Heart right ventricle (tissue), 16 donors: ENCODE results near the gene ANKFY1. TPM values are rescaled to one million over a fixed set of nuclear protein-coding genes. Genes with fewer than 3 reads are reported as not detected.
A peak's percentile ranks its signal among the peaks of the same experiment; 100 is the strongest.

Experiments used
- ATAC-seq, 8 donors: fragments of 200-7000 bp; cut with Tn5 transposase; one replicate each; pipeline ENCODE4 v1.9.1; 2020; ENCODE audit warnings: mild to moderate bottlenecking in 8 of 8, moderate library complexity in 8 of 8, moderate number of reproducible peaks in 1 of 8
- DNase-seq, 2 donors: peaks; one replicate each; pipeline ENCODE4 v3.0.0-alpha.2; 2020
- H3K27ac ChIP-seq, 10 donors: fragments of 200-600 bp; sonication (generic) in 2 of 10; one replicate each; pipeline versions ENCODE4 v1.5.0 to v1.8.0; 2020 to 2022; ENCODE audit warnings: mild to moderate bottlenecking in 3 of 10
- H3K27me3 ChIP-seq, 7 donors: fragments of 200-600 bp; one replicate each; pipeline ENCODE4 v1.8.0; 2021 to 2022; ENCODE audit warnings: mild to moderate bottlenecking in 2 of 7
- H3K36me3 ChIP-seq, 9 donors: fragments of 200-600 bp; sonication (generic) in 1 of 9; one replicate each; pipeline versions ENCODE4 v1.5.0 to v1.8.0; 2020 to 2022; ENCODE audit warnings: mild to moderate bottlenecking in 2 of 9
- H3K4me1 ChIP-seq, 9 donors: fragments of 200-600 bp; sonication (generic) in 1 of 9; one replicate each; pipeline versions ENCODE4 v1.5.0 to v1.8.0; 2020 to 2022; ENCODE audit warnings: mild to moderate bottlenecking in 4 of 9
- H3K4me3 ChIP-seq, 10 donors: fragments of 200-600 bp; sonication (generic) in 2 of 10; one replicate each; pipeline versions ENCODE4 v1.5.0 to v1.8.0; 2020 to 2022; ENCODE audit warnings: mild to moderate bottlenecking in 7 of 10, moderate library complexity in 2 of 10
- H3K9me3 ChIP-seq, 11 donors: fragments of 200-600 bp in 10 of 11; sonication (generic) in 2 of 11; one replicate each; pipeline versions ENCODE4 v1.5.0 to v1.8.0; 2013 to 2022; ENCODE audit warnings: mild to moderate bottlenecking in 2 of 11, control low read depth in 1 of 11, moderate library complexity in 1 of 11
- WGBS, 2 donors: extraction: QIAGEN DNeasy Blood & Tissue Kit; methylation state at CpG; one replicate each; pipeline ENCODE4 v1.1.7; 2013; ENCODE audit warnings: inconsistent platforms in 1 of 2; 5-methylcytosine and 5-hydroxymethylcytosine counted together
- intact Hi-C, 10 donors: fragments of 100-400 bp; cut with DNase I; formaldehyde crosslinking; loops; one replicate each; pipeline versions ENCODE4 v1.11.1 to v1.14.2; 2022
- polyA plus RNA-seq, 2 donors: library from polyadenylated mRNA; stranded (reverse); fragments of 200-250 nt; gene quantifications; one replicate each; pipeline ENCODE4 v1.2.3, GENCODE V29; 2013
- total RNA-seq, 10 donors: library from RNA; stranded (reverse); fragmentation: NEBNext Ultra II Directional in 3 of 10; extraction: Animal tissue kit (Norgen Biotek cat#: 25700) in 3 of 10; gene quantifications; one replicate each; pipeline versions ENCODE4 v1.2.1 to v1.2.4, GENCODE V29; 2021 to 2023
- TF ChIP-seq, protein P1 (sequence below), 9 donors: fragments of 200-600 bp; sonication (generic) in 2 of 9; IDR thresholded peaks; one replicate each; pipeline versions ENCODE4 v1.5.0 to v1.8.0; 2021 to 2022; ENCODE audit warnings: antibody characterized with exemption in 9 of 9, mild to moderate bottlenecking in 5 of 9, moderate library complexity in 1 of 9
- donor health status: Arrhythmogenic right ventricular cardiomyopathy.
- donor health status: ischemic (EF 13 %, LVEDD 7.1; RV severe dilation, severe dysfunction).
- donor health status: healthy with polysubstance abuse.
- donor health status: DM: no; HTN: yes; CAD: no.
- donor health status: DM: no; HTN: no; CAD: no.
- donor health status: ischemic (EF 25% LVEDD 6.9; RV normal size, moderate dysfunction).
- donor health status: ischemic (EF 25% LVEDD 5.7; RV mildly dilated, moderate dysfunction).
- donor health status: healthy.
- donor health status: DM: yes; HTN: yes; CAD: no.
- donor health status: Ischemic cardiomyopathy.
- donor health status: ischemic (EF 35%, LVEDD 5.7; RV mildly dilated, moderate dysfunction).
- donor health status: nonischemic (EF 11% LVEDD 7.7; RV severe dilation, severe dysfunction).
- donor health status: DM: yes; HTN: yes; CAD: no.
- donor health status: PGD.
- donor health status: ischemic (EF 29% LVEDD 5.4; RV normal size, mild dysfunction).
- donor health status: nonischemic (EF 23%, LVEDD 6.1; RV moderate dilation, normal function).

The ANKFY1 gene
- total and polyA plus RNA-seq, 12 donors, result 8.6 to 34.4 (median 24.0) TPM

DNA sequence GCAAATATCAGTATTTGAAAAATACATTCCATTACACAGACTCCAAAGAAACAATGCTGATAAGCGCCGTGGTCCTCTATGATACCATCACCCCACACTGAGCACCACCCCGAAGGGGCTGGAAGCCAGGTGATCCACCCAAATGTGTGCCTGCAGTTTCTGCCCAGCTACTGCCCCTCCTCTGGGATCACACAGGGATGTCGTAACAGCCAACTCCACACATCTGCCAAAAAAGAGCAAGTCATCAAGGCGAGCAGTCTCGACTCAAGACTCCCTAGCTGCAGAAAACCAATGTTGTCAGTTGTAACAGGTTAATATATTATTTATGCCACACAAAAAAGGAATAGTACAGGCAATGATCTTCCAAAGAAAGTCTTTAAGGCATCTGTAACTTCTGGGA is 99.8 kb downstream of the ANKFY1 start:
- Histone ChIP-seq H3K27ac (peak overlapping the region in 1 of 10 donors; percentile 44), H3K4me1 (peaks cover 0 to 52% (median 28%) of the 10 kb centered on the region in 9 donors), H3K4me3 (no peak overlapping the region), H3K36me3 (peaks cover 0 to 66% (median 28%) of the 10 kb centered on the region in 9 donors), H3K27me3 (no peaks in the 10 kb centered on the region), H3K9me3 (no peaks in the 10 kb centered on the region)
- TF ChIP-seq, protein P1, sequence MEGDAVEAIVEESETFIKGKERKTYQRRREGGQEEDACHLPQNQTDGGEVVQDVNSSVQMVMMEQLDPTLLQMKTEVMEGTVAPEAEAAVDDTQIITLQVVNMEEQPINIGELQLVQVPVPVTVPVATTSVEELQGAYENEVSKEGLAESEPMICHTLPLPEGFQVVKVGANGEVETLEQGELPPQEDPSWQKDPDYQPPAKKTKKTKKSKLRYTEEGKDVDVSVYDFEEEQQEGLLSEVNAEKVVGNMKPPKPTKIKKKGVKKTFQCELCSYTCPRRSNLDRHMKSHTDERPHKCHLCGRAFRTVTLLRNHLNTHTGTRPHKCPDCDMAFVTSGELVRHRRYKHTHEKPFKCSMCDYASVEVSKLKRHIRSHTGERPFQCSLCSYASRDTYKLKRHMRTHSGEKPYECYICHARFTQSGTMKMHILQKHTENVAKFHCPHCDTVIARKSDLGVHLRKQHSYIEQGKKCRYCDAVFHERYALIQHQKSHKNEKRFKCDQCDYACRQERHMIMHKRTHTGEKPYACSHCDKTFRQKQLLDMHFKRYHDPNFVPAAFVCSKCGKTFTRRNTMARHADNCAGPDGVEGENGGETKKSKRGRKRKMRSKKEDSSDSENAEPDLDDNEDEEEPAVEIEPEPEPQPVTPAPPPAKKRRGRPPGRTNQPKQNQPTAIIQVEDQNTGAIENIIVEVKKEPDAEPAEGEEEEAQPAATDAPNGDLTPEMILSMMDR (IDR thresholded peaks at IDR 0.05), result no peak
- DNase-seq (no peak), ATAC-seq (peak in 3 of 8 donors; percentile 3 to 40 (median 33))
- WGBS, 2 donors, result 61 to 62% methylated on average over 6 of the region's 6 CpGs
- intact Hi-C loops, result loop anchor here in 1 of 10 donors (2.0 kb wide), 1 partner anchor 41 kb away; no protein-coding TSS in a partner anchor

DNA sequence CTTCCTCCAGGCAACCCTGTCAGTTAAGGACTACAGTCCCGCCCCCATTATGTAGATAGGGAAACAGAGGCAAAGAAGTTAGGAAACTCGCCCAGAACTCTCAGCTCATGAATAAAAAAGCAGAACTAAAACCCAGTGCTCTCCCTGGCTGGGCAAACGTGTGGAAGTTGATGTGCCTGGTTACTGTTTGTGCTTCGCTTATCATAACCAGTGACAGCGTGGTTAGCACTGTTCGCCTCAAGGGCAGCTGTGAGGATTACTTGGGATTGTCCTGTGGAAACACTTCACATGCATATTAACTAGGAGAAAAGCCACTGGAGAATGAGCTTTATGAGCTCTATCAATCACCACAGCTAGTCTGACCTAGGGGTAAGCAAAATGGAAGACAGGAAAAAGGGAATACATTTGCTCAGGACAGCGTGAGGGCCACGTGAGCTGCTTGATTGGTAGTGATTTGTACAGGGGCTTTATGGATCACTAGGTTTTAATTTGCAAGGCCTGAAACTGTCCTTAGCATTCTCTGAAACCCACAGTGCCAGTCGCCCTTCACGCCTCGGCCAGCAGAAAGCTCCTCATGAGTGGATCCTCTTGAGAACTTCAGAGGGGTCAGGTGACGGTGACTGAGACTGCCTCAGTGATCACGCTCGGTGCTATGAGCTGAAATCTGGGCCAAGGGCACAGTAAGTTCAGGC is 100.9 kb downstream of the ANKFY1 start:
- H3K27ac ChIP-seq, result peak overlapping the region in 6 of 10 donors; percentile 10 to 83 (median 34)
- H3K4me3 ChIP-seq, result no peak overlapping the region
- 56 to 68% methylated on average over 14 of the region's 14 CpGs for WGBS, 2 donors
- H3K9me3 ChIP-seq, result no peaks in the 10 kb centered on the region
- no peaks in the 10 kb centered on the region for H3K27me3 ChIP-seq
- DNase-seq (peak in 1 of 2 donors; percentile 31), ATAC-seq (peak in 6 of 8 donors; percentile 49 to 73 (median 53))
- TF ChIP-seq, protein P1 (IDR thresholded peaks at IDR 0.05), result no peak
- peaks cover 0 to 52% (median 28%) of the 10 kb centered on the region in 9 donors for H3K4me1 ChIP-seq
- H3K36me3 ChIP-seq, result peaks cover 0 to 64% (median 18%) of the 10 kb centered on the region in 9 donors
- intact Hi-C loops, result no loop called here

DNA sequence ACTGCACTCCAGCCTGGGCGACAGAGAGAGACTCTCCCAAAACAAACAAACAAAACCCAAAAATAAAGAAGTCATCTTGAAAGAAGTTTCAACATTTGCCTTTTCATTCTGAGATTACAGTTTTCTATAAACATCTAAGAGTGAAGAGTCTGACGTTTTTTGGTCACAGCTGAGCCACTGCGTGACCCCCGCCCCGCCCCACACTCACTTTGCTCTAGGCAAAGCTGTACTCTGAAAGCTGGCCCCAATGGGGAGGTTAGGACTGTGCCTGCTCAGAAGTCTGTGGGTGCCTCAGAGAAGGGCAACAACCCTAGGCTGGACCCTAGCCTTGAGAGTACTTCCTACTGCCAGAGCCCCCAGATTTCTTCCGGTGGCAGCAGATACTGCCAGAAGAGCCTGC is 101.5 kb downstream of the ANKFY1 start:
- TF ChIP-seq, protein P1 (IDR thresholded peaks at IDR 0.05), result no peak
- ATAC-seq (no peak), DNase-seq (no peak)
- WGBS, 2 donors, result 76 to 82% methylated on average over 6 of the region's 6 CpGs
- peak overlapping the region in 4 of 10 donors; percentile 10 to 83 (median 31) for H3K27ac ChIP-seq
- peaks cover 0 to 60% (median 13%) of the 10 kb centered on the region in 9 donors for H3K36me3 ChIP-seq
- intact Hi-C loops, result no loop called here
- H3K4me3 ChIP-seq, result no peak overlapping the region
- H3K27me3 ChIP-seq, result no peaks in the 10 kb centered on the region
- peaks cover 0 to 52% (median 28%) of the 10 kb centered on the region in 9 donors for H3K4me1 ChIP-seq
- H3K9me3 ChIP-seq, result no peaks in the 10 kb centered on the region

DNA sequence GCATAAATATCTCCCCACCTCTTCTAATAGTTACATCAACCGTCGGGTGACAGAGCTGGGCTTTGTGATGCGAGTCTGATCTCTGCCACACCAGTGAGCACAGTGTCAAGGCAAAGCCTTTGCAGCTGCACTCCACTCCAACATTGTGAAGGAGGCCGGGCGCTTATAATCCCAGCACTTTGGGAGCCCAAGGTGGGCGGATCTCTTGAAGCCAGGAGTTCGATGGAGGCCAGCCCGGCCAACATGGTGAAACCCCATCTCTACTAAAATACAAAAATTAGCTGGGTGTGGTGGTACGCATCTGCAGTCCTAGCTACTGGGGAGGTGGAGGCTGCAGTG is 101.8 kb downstream of the ANKFY1 start:
- ATAC-seq (no peak), DNase-seq (no peak)
- Histone ChIP-seq H3K9me3 (no peaks in the 10 kb centered on the region), H3K4me1 (peaks cover 0 to 52% (median 28%) of the 10 kb centered on the region in 9 donors), H3K27ac (peak overlapping the region in 2 of 10 donors; percentile 43 to 83), H3K27me3 (no peaks in the 10 kb centered on the region), H3K36me3 (peaks cover 0 to 60% (median 12%) of the 10 kb centered on the region in 9 donors), H3K4me3 (no peak overlapping the region)
- 89 to 93% methylated on average over 9 of the region's 9 CpGs for WGBS, 2 donors
- TF ChIP-seq, protein P1 (IDR thresholded peaks at IDR 0.05), result no peak
- intact Hi-C loops, result no loop called here
